Nephron (organoid): Measurements from ENCODE around the gene STX11.

Source experiments
- H3K27ac Mint-ChIP-seq, 3 experiments: 2 replicates each; pipeline ENCODE4 v1.8.0; 2020; ENCODE audit warnings: mixed read lengths in 3 of 3, mild to moderate bottlenecking in 2 of 3, moderate library complexity in 1 of 3
- H3K27me3 Mint-ChIP-seq: 2 replicates; pipeline ENCODE4 v1.8.0; 2021; ENCODE audit warnings: low read depth, mild to moderate bottlenecking, moderate library complexity, mixed read lengths
- H3K36me3 Mint-ChIP-seq: 2 replicates; pipeline ENCODE4 v1.8.0; 2020; ENCODE audit warnings: low read depth, mixed read lengths
- H3K4me1 Mint-ChIP-seq: 2 replicates; pipeline ENCODE4 v1.8.0; 2020; ENCODE audit warnings: mixed read lengths
- H3K4me3 Mint-ChIP-seq, 3 experiments: 2 replicates each; pipeline ENCODE4 v1.8.0; 2020; ENCODE audit warnings: mild to moderate bottlenecking in 3 of 3, mixed read lengths in 3 of 3, moderate library complexity in 2 of 3
- H3K9me3 Mint-ChIP-seq: 2 replicates; pipeline ENCODE4 v1.8.0; 2020; ENCODE audit warnings: mixed read lengths
- TF ChIP-seq, protein P1 (sequence below), 3 experiments: fragments of 200-600 bp; sonication (generic); IDR thresholded peaks; one replicate each; pipeline ENCODE4 v1.5.0; 2021; ENCODE audit warnings: antibody characterized with exemption in 3 of 3; ENCODE audit not compliant: unreplicated experiment in 3 of 3

The STX11 gene

DNA sequence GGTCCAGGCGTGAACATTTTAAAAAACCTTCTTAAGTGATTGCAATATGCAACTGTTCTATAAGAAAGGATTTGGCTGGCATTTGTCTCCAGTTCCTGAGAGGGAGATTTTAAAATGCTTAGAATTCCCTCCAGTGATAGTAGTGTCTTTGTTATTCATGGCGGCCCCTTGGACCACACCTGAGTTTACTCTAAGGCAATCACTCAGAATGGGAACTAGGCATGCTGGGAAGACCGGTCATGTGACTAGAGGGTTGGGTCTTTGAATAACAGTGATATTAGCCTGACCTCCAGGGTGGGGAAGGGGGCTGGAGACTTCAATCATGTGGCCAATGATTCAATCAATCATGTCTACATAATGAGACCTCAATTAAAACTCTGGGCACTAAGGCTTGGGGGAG is 84.1 kb downstream of the STX11 start:
- Mint-ChIP-seq H3K27me3 (no peaks in the 10 kb centered on the region), H3K27ac (no peak overlapping the region), H3K36me3 (no peaks in the 10 kb centered on the region), H3K4me3 (no peak overlapping the region), H3K4me1 (peaks cover 10% of the 10 kb centered on the region), H3K9me3 (peaks cover 4% of the 10 kb centered on the region)
- TF ChIP-seq, protein P1, sequence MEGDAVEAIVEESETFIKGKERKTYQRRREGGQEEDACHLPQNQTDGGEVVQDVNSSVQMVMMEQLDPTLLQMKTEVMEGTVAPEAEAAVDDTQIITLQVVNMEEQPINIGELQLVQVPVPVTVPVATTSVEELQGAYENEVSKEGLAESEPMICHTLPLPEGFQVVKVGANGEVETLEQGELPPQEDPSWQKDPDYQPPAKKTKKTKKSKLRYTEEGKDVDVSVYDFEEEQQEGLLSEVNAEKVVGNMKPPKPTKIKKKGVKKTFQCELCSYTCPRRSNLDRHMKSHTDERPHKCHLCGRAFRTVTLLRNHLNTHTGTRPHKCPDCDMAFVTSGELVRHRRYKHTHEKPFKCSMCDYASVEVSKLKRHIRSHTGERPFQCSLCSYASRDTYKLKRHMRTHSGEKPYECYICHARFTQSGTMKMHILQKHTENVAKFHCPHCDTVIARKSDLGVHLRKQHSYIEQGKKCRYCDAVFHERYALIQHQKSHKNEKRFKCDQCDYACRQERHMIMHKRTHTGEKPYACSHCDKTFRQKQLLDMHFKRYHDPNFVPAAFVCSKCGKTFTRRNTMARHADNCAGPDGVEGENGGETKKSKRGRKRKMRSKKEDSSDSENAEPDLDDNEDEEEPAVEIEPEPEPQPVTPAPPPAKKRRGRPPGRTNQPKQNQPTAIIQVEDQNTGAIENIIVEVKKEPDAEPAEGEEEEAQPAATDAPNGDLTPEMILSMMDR (IDR thresholded peaks at IDR 0.05; ENCODE audit: unreplicated experiment in 3 of 3): no peak

DNA sequence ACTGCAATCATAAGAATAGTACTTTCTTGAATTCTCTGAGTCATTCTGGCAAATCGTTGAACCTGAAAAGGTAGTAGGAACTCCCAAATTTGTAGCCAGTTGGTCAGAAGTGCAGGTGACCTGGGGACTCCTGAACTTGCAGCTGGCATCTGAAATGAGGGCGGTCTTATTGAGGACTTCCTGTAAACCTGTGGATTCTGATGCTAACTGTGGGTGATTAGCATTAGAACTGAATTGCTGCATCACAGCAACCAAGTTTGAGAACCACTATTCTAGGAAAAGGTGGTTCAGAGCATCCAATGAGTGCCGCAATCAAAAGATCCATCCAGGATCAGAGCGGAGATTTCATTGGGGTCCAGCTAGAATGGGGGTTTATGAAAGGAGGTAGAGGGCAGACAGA is 84.6 kb downstream of the STX11 start:
- no peaks in the 10 kb centered on the region for H3K36me3 Mint-ChIP-seq
- H3K27ac Mint-ChIP-seq: no peak overlapping the region
- peaks cover 4% of the 10 kb centered on the region for H3K9me3 Mint-ChIP-seq
- H3K4me1 Mint-ChIP-seq: peaks cover 10% of the 10 kb centered on the region
- H3K27me3 Mint-ChIP-seq: no peaks in the 10 kb centered on the region
- TF ChIP-seq, protein P1 (IDR thresholded peaks at IDR 0.05; ENCODE audit: unreplicated experiment in 3 of 3): no peak
- no peak overlapping the region for H3K4me3 Mint-ChIP-seq
